ENCODE results near the gene HNRNPA2B1.

DNA sequence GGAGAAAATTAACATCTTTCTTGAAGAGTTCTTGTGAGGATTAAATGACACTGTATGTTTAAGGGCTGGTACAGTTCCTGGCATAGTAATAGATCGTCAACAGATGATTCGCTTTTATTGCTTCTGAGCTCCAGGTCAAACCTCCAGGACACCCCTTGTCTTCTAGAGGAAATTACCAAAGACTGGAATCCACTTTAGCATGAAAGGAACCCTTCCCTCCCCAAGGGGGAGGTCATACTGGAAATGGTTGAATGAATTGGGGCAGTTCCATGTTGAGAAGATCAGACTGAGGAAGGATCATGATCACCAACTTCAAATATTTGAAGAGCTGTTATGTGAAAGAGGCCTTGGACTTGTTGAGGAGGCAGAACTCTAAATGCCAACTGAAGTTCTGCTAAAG, 39.6 kb downstream of the HNRNPA2B1 start:
- TF ChIP-seq, protein P1, sequence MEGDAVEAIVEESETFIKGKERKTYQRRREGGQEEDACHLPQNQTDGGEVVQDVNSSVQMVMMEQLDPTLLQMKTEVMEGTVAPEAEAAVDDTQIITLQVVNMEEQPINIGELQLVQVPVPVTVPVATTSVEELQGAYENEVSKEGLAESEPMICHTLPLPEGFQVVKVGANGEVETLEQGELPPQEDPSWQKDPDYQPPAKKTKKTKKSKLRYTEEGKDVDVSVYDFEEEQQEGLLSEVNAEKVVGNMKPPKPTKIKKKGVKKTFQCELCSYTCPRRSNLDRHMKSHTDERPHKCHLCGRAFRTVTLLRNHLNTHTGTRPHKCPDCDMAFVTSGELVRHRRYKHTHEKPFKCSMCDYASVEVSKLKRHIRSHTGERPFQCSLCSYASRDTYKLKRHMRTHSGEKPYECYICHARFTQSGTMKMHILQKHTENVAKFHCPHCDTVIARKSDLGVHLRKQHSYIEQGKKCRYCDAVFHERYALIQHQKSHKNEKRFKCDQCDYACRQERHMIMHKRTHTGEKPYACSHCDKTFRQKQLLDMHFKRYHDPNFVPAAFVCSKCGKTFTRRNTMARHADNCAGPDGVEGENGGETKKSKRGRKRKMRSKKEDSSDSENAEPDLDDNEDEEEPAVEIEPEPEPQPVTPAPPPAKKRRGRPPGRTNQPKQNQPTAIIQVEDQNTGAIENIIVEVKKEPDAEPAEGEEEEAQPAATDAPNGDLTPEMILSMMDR (conservative IDR thresholded peaks at IDR 0.05; ENCODE audit: low read depth, low read length) = no peak
- TF ChIP-seq RCOR1 (IDR thresholded peaks at IDR 0.05; ENCODE audit: insufficient replicate concordance, low read length) (no peak), RFX5 (IDR thresholded peaks at IDR 0.05; ENCODE audit: low read depth, low read length) (no peak), BHLHE40 (IDR thresholded peaks at IDR 0.05; ENCODE audit: low read depth, low read length) (no peak), FOS (IDR thresholded peaks at IDR 0.05; ENCODE audit: low read depth, low read length) (no peak), POLR2A (IDR thresholded peaks at IDR 0.05; ENCODE audit: low read depth, low read length) (no peak), CHD1 (IDR thresholded peaks at IDR 0.05; ENCODE audit: low read depth, low read length) (no peak), MXI1 (IDR thresholded peaks at IDR 0.05; ENCODE audit: borderline replicate concordance, low read depth, low read length) (no peak), RAD21 (IDR thresholded peaks at IDR 0.05; ENCODE audit: low read length) (no peak), CEBPB (IDR thresholded peaks at IDR 0.05; ENCODE audit: low read depth, low read length) (no peak), MAFK (IDR thresholded peaks at IDR 0.05; ENCODE audit: low read depth, low read length) (no peak)
- TF ChIP-seq, protein P2, sequence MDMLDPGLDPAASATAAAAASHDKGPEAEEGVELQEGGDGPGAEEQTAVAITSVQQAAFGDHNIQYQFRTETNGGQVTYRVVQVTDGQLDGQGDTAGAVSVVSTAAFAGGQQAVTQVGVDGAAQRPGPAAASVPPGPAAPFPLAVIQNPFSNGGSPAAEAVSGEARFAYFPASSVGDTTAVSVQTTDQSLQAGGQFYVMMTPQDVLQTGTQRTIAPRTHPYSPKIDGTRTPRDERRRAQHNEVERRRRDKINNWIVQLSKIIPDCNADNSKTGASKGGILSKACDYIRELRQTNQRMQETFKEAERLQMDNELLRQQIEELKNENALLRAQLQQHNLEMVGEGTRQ (IDR thresholded peaks at IDR 0.05; ENCODE audit: low read depth, low read length) = no peak
- TF ChIP-seq, protein P3, sequence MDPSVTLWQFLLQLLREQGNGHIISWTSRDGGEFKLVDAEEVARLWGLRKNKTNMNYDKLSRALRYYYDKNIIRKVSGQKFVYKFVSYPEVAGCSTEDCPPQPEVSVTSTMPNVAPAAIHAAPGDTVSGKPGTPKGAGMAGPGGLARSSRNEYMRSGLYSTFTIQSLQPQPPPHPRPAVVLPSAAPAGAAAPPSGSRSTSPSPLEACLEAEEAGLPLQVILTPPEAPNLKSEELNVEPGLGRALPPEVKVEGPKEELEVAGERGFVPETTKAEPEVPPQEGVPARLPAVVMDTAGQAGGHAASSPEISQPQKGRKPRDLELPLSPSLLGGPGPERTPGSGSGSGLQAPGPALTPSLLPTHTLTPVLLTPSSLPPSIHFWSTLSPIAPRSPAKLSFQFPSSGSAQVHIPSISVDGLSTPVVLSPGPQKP (IDR thresholded peaks at IDR 0.05; ENCODE audit: borderline replicate concordance, low read depth, low read length) = no peak

Measured in IMR-90 (cell line).